GM18520 (cell line): ENCODE measurements around the gene DZIP1.
"Not testable (repeated sequence)": the region's sequence is repeated elsewhere in the genome, so short reads cannot be mapped to it uniquely, and the experiment has no call there.

Experiments used
- ATAC-seq: cut with Tn5 transposase; IDR thresholded peaks from one replicate; pipeline ENCODE4 v1.9.1; 2021; ENCODE audit not compliant: unreplicated experiment

Gene DZIP1

DNA sequence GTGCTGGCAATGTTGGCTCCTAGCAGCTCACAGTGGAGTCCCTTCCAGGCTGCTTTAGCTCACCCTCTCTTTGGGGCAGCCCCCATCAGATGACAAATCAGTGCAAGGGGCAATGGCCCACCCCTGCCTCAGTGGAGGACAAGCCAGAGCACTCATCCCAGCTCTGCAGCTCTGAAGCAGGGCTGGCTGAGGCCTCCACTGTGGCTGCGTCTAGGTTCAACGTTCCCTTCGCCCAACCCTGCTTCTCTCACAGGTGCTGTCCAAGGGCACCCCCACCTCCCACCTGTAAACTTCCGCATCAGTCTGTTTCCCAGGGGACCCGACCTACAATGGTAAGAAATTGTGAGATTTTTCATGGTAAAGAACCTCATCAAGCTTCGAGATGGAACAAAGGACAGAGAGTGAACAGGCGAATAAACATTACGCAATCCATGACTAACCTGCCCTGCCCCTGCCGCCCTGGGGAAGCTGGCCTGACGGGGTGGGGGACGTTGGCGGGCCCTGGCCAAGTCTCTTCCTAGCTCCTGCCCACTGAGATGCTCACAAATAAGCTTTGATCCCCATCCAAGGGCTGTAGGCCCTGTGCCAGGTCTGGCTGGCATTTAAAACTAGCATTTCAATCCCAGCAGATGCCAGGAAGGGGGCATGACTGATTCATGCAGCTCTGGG, 40.5 kb downstream of the DZIP1 start:
- no peak for ATAC-seq

DNA sequence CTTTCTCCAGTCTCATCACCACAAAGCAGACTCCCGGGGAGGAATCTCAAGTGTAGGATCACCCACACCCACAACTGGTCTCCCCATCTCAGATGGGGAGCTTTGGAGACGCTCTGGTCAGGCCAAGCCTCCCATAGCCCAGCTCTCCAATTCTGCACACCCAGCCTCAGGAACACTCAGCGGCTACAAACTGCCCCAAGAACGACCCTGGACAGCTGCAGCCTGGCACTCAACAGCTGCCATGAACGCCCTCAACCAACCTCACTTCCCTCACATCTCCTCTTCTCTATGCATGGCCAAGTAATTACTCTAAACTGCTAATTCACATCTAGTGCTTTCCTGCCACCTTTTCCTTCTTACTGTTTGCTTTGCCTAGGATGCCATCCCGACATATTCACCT, 42.6 kb downstream of the DZIP1 start:
- no peak for ATAC-seq

DNA sequence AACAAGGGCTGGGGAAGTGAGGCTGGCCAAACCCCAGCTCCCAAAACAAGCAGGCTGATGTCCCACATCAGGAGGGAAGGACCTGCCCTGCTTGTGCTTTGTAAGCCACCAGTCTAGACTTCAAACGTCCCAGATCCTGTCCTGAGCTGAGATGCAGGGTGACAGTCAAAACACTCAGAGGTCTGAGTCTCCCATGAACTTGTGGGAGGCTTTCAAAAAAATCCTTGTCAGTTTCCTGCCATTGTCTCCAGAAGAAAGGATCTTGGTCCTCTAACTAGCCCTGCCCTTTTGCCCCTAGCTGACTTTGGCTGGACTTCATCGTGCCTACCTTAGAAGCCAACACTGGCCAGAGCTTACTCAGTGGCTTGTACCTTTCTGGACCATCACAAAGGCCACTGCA, 43.3 kb downstream of the DZIP1 start:
- ATAC-seq = no peak

DNA sequence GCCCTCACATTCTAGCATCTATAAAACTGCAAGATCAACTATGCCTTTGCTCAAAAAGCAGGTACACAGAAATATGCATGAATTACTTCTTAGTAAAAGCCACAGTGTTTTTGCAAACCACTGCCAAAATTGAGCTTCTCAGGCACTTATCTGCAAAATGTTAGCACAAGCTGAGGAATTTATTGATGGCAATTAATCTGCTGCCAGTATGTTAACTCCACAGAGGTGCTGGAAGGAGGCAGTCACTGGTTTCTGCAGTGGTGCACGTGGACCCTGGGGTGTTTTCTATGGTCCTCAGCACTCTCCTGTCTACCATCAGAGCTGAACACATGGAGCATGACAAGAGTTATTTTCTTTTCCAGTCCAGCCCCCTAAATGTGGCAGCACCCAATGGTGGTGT, 47.8 kb downstream of the DZIP1 start:
- no peak for ATAC-seq

DNA sequence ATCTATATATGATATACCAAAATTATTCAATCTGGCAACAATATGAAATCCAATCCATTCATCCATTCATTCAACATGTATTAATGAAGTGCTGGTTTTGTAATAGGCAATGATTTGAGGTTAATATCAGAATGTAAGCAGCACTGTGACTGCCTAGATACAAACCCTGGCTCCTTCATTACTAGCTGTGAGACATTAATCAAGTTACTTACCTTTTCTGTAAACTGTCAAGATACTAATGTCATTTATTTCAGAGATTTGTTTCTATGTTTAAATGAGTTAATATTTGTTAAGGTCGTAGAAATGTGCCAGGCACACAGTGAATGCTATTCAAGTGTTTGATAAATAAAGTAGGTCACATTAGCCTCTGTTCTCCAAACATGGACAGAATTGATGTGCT, 51.0 kb downstream of the DZIP1 start:
- no peak for ATAC-seq

DNA sequence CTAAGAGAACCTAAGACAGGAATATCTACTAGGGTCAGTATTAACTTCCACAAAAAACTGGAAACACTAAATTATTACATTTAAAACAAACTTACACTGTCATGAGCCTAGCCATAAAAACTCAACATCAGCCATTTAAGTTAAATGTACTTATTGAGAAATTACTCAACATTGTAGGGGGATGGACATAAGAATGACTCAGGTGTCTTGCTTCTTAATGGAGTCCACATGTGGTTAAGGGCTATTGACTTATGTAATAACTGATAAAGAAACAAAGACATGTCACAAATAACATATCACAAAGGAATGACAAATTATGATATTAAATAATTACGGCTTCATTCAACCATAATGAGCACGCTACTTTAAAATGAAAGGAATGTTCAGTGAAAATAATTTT, 55.8 kb downstream of the DZIP1 start:
- no peak for ATAC-seq

DNA sequence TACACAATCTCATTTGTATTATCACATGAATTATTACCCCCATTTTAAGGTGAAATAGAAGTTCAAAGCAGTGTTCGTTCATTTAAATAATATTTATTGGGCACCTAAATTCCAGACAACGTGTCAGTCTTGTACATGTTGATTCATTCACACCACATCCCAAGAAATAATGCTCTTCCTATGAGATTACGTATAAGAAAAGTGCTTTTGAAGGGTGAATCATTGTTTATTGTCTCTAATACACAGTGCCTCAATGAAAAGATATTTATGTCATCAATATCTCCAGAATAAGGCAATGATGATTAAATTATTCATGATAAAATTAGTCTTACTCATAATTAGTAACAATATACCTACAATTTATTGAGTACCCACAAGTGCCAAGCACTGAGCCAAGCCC, 56.4 kb downstream of the DZIP1 start:
- ATAC-seq = no peak

DNA sequence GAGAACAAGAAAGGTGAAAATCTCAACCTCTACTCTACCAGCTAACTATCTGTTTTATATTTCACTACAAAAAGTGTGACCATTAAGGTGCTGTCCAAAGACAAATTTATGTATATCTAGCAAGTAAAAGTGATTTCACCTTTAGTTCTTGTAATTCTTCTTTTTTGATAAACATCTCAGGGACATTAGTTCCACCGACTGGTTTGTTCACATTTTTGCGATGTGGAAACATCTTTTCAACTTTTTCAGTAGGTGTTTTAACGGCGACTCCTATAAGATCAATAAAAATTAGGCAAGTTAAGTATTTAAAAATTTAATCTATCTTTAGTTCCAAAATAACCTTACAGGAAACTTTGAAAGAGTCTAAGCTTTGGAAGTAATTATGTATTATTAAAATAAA, 58.6 kb downstream of the DZIP1 start:
- no peak for ATAC-seq

DNA sequence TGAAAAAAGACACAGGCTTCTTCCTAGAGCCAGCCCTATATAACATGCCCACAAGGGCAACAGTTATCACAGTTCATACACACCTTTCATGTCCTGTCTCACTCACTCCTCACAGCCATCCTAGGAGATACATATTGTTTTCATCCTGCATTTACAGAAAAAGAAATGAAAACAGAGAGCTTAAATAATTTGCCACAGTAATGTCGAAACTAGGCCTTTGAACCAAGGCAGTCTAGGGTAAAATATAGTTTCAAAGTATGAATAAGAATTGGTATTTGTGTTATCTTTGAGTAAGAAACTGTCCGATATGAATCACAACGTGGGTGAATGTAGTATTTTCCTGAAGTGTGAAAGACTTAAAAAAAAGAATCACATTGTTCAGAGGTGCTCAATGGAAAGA, 65.2 kb downstream of the DZIP1 start:
- peak; percentile 97 for ATAC-seq

DNA sequence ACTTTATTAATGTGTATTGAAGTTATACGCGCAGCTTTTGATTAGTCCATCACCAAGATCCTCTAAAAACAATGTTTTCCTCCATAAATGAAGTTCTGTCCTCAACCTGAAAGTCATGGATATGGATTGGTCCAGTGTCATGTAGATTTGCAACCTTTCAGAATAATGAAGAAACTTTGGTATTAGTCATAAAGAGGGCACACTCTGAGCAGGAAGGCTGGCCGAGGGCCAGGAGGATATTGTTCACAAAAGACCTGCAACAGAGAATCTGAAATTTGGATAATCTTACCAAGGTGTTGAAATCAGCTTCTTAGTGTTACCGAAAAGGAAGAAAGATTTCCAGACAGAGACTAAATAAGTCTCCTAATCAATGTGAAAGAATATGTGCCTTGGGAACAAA, 71.3 kb downstream of the DZIP1 start:
- no peak for ATAC-seq

DNA sequence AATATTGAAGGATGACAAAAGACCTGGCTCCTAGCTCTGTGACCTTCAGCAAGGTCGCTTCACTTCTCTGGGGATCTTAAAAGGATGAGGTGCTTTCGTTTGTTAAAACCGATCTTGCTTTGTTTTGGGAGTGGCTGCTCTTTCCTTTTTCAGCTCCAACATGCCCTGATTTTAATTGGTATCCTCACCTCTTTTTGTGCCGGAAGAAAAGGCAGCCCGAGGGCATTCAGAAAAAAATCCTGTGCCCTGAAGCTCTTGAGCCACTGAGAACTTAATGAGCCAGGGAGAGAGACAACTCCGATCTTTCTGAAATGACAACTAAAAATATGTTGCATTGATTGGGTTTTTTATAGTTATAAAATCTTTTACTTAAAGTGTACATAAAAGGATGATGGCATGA, 72.6 kb downstream of the DZIP1 start:
- ATAC-seq = no peak

DNA sequence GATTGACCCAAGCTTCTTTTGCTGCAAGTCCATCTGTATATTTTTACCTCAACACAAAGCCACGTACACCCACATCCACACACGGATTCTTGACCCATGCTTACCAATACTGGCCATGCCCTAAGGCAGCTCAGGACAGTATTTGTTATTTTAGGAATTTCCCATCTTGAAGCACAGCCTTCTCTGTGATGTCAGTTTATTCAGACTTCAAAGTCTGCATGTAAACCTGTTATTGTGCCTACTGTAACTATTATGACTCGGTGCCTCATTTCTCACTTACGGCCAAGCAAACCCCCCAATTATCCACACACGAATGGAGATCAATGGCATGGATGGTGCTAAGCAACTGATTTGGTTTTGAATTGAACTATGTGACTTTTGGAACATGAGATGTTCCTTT, 74.5 kb downstream of the DZIP1 start:
- ATAC-seq = no peak

DNA sequence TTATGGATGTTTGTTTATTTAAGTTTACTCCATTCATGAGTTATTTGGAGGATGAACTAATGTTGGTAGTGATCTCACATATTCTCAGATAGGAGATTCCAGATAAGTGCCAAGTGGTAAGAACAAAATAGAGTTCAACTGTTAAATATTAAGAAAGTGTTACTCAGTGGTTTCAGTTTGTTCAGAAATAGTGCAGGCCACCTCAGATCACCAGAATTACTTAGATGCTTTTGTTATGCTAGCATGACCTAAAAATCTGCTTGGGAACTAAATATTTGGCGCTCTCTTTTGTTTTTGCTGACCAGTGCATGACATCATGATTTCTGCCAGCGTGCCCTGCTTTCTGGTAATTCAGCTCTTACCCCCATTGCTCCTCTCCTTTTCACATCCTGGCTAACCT, 76.4 kb downstream of the DZIP1 start:
- no peak for ATAC-seq

DNA sequence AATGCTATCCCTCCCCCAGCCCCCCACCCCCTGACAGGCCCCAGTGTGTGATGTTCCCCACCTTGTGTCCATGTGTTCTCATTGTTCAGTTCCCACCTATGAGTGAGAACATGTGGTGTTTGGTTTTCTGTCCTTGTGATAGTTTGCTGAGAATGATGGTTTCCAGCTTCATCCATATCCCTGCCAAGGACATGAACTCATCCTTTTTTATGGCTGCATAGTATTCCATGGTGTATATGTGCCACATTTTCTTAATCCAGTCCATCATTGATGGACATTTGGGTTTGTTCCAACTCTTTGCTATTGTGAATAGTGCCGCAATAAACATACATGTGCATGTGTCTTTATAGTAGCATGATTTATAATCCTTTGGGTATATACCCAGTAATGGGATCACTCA, 78.7 kb downstream of the DZIP1 start:
- not testable (repeated sequence) for ATAC-seq

DNA sequence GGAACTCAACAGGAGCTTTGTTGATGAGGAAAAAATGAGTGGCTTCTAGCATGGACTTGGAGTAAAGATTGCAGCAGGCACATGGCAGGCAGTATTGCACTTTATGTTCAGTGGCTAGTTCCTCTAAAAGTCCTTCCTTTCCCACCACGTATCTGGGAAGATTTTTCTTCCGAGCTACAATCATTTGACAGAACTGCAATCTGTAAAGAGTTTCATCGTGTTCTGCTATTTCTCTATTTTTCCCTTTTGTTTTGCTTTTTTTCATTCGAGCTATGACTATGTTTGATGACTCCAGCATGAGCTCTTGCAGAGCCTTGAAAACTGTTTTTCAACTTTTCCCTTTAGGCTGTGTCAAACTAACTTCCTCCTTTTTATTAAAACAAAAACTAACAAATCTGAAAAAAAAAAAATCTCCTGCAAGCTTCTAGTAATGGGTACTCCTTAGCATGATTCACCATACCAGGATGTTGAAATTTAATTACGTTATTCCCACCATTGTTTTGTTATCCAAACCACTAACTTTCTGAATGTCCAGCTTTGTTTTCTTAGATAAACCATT, 79.7 kb downstream of the DZIP1 start:
- ATAC-seq = no peak

DNA sequence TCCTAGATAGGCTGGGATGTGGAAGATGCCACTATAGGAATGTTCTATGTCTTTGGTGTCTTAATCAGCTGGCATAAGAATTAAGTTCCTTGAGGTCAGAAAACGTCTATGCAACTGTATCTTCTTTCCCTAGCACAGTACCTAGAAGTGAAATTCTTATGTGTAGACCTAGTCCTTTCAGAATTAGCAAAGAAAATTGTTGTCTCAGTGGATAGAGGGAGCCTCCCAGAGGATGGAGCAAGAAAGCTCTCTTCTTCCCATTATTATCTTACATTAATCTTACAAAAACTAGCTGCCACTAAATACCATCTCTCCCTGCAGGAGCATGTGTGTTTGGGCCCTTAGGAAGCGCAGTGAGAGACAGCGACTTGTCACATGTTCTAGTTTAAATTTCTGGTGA, 80.4 kb downstream of the DZIP1 start:
- no peak for ATAC-seq

DNA sequence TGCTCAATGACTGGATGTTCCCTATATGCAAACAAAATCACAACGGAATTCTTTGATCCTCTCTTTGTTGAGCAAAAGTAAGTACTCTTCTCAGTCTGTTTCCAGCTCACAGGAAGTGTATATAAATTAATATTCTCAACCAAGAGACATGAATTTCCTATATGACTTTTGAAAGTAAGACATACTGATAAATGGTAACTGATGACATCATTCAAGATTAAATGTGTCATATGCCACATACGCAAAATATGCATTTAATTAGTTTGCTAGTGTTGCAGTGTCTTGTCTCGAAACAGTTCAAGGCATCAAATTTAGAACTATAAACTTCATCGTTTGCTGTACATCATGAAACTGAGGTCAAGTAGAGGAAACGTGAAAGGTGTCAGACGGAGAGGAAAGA, 84.1 kb downstream of the DZIP1 start:
- no peak for ATAC-seq

DNA sequence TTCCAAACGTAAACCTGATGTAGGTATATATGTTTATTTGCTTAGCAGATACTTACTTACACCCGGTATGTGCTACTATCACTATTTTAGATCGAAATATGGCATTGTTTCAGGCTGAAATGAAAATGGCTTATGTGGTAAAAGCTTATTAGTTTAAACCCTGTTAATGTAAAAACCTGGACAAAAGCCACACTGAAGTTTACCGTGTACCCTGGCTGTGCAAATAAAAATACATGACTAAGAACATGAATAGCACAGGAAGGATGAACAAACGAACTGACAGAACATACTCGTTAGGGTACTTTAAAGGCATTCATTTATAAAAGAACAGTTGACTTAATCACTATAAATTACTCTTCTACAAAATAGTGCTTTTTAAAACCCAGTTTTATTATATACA, 85.4 kb downstream of the DZIP1 start:
- no peak for ATAC-seq

DNA sequence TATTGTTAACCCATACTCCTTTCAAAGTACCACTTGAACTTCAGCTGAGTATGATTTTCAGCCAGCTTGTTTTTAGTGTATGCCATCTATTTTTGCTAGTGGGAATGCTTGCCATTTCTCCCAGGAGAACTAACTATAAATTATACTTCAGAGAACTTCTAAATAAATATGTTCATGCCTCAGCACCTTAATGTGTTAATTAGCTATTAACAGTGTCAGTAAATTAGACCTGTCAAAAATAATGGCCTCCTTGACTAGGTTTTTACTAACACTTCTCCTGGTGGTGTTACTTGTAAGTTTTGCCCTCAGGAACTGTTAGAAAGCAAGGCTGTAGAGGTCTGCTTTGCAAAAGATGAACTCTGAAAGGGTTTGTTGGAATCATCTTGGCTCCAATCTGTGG, 87.5 kb downstream of the DZIP1 start:
- no peak for ATAC-seq

DNA sequence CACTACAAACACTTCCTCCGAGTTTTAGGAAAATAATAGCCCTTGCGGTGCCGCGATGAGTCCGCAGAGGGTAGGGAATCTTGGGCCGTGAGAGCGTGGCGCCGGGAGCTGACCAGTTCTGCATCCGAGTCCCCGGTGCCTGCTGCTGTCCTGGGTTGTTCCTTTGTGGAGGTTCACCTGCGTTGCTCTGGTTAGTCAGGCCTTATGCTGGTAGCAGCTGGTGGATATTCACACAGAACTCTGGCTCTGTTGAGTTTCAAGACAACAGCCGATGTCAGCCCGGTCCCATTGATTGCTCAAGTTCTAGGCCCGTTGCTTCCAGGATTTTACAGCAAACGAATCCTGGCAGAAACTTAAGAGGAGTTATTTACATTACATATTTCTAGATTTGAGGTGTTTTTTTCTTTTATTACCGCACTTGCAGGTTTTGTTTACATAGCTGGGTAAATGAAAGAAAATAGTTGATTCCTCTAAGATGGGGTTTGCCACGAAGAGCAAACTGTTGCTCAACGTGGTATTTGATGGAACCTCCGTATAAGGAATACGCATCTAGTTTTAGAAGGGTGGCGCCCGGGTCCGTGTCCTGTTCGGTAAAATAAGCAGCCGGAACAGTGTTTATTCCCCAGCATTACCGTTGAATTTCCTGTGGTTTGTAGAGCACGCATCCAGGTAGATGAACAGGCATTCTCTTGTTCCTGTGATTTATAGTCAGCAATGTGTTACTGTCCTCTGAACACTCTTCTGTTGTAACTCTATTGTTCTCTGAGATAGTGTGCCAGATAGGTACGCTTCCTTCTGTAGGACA, 90.7 kb downstream of the DZIP1 start:
- ATAC-seq = no peak

DNA sequence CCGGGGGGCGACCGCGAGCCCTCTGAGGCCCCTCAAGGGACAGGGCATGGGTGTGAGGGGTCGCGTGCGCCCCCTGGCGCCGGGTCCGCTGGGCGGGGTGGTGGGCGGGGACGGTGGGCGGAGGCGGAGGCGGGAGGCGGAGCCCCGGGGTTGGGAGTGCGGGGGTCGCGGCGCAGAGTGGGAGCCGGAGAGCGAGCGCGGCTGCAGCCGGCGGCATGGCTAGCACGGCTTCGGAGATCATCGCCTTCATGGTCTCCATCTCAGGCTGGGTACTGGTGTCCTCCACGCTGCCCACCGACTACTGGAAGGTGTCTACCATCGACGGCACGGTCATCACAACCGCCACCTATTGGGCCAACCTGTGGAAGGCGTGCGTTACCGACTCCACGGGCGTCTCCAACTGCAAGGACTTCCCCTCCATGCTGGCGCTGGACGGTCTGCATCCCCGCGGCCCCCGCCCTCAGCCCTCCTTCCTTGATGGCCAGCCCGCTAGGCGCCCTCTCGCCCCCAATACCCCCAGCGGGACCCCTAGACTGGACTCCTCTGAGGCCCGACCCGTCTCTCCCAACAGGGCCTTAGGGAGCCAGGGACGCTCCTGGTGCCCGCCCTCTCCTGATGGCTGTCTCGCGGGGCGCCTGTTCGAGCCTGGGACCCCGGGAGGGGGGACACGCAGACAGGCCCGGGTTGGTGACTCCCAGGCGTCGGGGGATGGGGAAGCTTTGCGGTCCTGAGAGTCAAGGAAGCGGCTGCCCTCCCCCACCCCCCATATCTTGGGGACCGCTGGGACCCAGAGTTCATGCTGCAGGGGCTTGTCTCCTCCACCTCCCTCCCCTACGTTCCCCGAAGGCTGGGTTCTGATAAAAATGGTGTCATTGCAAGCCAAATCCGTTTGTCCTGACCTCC, 91.7 kb downstream of the DZIP1 start, which contains the start of gene CLDN10:
Gene CLDN10, plus strand, starts transcription at position 182 of the 903 bp plus-strand sequence. Its CDS starts 34 bp downstream, at position 216.
- ATAC-seq = no peak
